ENCODE results near the gene PTPRN2. TPM values are rescaled to one million over a fixed set of nuclear protein-coding genes. Genes with fewer than 3 reads are reported as not detected.
"Not testable (repeated sequence)": the region's sequence is repeated elsewhere in the genome, so short reads cannot be mapped to it uniquely, and the experiment has no call there.

Gene PTPRN2
- polyA plus RNA-seq, 4 donors: 7.2 to 9.2 (median 7.5) TPM

DNA sequence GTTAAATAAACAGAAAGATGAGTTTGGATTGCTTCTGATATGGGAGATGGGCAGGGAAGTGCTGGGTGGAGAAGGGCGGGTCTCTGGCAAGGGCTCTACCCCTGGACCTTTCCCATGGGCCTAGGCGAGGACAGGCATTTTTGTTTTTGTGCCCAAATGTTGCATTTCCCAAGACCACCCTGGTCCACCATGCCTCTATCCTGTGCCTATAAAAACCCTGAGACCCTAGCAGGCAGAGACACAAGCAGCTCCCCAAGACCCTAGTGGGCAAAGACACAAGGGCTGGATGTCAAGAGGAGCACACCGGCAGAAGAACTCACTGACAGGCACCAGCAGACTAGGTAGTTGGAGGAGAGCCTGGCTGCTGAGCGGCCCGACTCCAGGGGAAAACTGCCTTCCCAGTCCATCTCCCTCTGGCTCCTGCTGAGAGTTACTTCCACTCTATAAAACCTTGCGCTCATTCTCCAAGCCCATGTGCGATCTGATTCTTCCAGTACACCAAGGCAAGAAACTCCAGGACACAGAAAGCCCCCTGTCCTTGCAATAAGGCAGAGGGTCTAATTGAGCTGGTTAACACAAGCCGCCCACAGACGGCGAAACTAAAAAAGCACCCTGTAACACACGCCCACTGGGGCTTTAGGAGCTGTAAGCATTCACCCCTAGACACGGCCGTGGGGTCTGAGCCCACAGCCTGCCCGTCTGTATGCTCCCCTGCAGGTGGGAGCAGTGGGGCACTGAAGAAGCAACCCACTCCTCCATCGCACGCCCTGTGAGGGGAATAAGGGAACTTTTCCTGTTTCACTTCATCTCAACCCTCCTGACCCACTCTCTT is 291.4 kb downstream of the PTPRN2 start:
- DNase-seq (ENCODE audit: low read depth in 4 of 4, low spot score in 3 of 4): no peak

DNA sequence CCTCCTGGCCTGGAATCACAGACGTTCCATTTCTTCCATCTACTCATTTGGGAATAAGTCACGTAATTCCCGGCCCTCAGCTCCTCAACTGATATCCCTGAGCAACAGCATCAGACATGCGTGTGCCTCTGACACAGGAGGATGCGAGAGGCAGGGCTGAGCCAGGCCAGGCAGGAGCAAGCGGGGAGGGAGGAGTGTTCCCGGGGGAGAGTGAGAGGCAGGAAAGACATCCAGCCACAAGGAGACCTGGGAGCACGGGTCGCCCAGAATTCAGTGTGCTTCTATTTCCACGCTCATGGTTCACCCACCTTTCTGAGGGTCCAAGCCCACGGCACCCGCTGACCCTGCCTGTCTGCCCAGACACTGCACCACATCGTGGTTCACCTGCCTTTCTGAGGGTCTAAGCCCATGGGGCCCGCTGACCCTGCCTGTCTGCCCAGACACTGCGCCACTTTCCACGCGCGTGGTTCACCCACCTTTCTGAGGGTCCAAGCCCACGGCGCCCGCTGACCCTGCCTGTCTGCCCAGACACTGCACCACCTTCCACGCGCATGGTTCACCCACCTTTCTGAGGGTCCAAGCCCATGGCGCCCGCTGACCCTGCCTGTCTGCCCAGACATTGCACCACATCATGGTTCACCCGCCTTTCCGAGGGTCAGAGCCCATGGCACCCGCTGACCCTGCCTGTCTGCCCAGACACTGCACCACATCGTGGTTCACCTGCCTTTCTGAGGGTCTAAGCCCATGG is 293.0 kb downstream of the PTPRN2 start:
- DNase-seq (ENCODE audit: low read depth in 4 of 4, low spot score in 3 of 4): not testable (repeated sequence)

- no peak for DNase-seq (ENCODE audit: low read depth in 4 of 4, low spot score in 3 of 4)
Observed at GRCh38 chr7:158292948-158293347, 294.7 kb downstream of the PTPRN2 start.

GRCh38 chr7:158291998-158292397 is 295.6 kb downstream of the PTPRN2 start:
- DNase-seq (ENCODE audit: low read depth in 4 of 4, low spot score in 3 of 4): no peak

GRCh38 chr7:158289761-158290523 is 297.7 kb downstream of the PTPRN2 start:
- DNase-seq (ENCODE audit: low read depth in 4 of 4, low spot score in 3 of 4): no peak

DNA sequence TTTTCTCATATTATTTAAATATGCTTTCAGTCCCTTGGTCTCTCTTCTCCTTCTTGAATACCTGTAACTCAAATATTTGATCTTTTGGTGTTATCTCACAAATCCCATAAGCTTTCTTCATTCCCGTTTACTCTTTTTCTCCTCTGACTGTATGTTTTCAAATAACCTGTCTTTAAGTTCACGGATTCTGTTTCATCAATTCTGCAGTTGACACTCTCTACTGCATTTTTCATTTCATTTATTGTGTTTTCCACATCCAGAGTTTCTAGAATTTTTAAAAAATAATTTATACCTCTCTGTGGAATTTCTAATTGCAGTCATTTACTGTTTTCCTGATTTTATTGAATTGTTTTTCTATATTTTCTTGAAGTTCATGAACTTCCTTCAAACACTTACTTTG is 298.4 kb downstream of the PTPRN2 start:
- DNase-seq (ENCODE audit: low read depth in 4 of 4, low spot score in 3 of 4): no peak

GRCh38 chr7:158286210-158286609 is 301.4 kb downstream of the PTPRN2 start:
- no peak for DNase-seq (ENCODE audit: low read depth in 4 of 4, low spot score in 3 of 4)

DNA sequence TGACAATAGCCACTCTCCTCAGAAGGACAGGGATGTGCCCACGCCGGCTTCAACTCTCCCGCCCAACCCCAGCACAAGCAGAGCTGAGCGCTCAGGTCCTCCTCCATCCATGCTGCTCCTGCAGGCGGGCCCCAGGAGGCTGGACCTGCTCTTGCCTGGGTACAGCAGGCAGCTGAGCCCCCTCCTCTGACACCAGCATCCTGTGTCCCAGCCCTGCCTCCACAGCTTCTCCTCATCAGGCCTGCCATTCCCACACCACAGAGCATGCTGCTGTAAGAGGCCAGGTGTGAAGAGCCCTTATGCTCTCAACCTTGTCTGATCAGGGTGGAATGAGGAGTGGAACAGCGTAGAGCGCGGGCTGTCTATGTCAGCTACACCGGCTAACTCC is 302.2 kb downstream of the PTPRN2 start:
- no peak for DNase-seq (ENCODE audit: low read depth in 4 of 4, low spot score in 3 of 4)

DNA sequence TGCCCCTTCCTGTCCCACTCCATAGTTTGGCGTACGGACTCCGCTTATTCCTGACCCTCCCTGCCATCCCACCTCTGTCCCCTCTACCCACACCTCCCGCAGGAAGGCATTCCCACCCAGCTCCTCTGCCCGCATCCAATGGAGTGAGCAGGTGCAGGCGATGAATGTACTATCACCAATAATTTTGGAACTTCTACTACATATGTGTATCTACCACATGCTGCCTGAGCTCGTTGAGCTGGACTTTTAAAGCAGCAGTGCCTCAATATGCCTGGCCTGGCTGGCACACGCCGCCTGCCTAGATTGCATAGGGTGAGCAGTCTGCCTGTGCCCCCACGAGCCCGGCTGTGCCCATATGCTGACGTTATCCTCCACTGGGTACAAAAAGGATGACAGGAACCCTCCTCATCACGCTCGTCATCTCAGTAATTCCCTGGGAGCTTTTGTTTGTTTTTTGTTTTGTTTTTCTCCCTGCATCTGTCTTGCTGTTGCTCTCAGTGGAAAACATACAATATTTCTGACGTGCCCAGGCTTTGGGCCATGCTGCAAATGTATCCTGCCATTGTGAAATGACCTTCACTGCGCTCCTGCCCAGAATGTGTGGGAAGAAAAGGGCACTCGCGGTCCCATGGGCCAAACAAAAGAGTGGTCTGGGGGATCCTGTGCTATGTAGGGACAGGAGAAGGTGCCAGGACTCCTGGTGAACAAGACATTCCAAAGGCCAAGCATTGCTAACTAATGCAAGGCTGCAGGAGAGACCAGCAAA is 302.8 kb downstream of the PTPRN2 start:
- DNase-seq (ENCODE audit: low read depth in 4 of 4, low spot score in 3 of 4): no peak

DNA sequence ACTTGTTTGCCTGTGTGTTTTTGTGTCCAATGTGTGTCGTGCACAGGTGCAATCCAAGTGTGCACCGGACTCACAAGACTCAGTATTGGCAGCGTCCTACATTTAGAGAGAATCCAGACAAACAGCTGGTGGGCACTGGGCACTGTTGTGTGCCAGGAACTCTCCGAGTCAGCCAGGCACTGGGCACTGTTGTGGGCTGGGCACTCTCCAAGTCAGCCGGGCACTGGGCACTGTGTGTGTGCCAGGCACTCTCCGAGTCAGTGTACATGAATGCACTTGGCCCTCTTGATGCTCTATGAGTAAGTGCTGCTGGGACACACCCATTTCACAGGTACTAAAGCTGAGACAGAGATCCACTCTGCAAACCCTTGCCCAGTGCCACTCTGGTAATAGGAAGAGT is 303.5 kb downstream of the PTPRN2 start:
- DNase-seq (ENCODE audit: low read depth in 4 of 4, low spot score in 3 of 4): no peak

- DNase-seq (ENCODE audit: low read depth in 4 of 4, low spot score in 3 of 4): peak in 1 of 4 donors; percentile 4
Observed at GRCh38 chr7:158283016-158283974, 304.3 kb downstream of the PTPRN2 start.

DNA sequence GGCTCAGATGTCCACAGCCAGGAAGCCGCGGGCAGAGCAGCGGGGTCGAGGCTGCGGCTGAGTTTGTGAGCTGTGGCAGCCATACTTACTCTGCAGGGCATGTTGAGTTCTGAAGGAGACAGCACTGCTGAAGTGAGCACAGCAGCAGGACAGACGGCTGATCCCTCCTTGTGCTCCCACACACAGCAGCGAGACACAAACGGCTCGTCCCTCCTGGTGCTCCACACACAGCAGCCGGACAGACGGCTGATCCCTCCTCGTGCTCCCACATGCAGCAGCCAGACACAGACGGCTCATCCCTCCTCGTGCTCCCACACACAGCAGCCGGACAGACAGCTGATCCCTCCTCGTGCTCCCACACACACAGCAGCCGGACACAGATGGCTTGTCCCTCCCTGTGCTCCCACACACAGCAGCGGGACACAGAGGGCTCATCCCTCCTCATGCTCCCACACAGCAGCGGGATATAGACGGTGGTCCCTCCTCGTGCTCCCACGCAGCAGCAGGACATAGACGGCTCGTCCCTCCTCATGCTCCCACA is 305.1 kb downstream of the PTPRN2 start:
- DNase-seq (ENCODE audit: low read depth in 4 of 4, low spot score in 3 of 4): peak in 1 of 4 donors; percentile 29

GRCh38 chr7:158281441-158281840 is 306.2 kb downstream of the PTPRN2 start:
- no peak for DNase-seq (ENCODE audit: low read depth in 4 of 4, low spot score in 3 of 4)

- no peak for DNase-seq (ENCODE audit: low read depth in 4 of 4, low spot score in 3 of 4)
Observed at GRCh38 chr7:158280448-158281144, 307.0 kb downstream of the PTPRN2 start.

GRCh38 chr7:158279539-158280447 is 307.8 kb downstream of the PTPRN2 start:
- DNase-seq (ENCODE audit: low read depth in 4 of 4, low spot score in 3 of 4): no peak

- no peak for DNase-seq (ENCODE audit: low read depth in 4 of 4, low spot score in 3 of 4)
Observed at GRCh38 chr7:158278745-158279320, 308.8 kb downstream of the PTPRN2 start.

Data from left renal pelvis (tissue), 4 donors.